CD4-positive, alpha-beta T cell (primary cell): ENCODE data around the gene LHFPL3. TPM values are rescaled to one million over a fixed set of nuclear protein-coding genes. Genes with fewer than 3 reads are reported as not detected.

ENCODE experiments used
- ATAC-seq: fragments of 200-7000 bp; cut with Tn5 transposase; one replicate; pipeline ENCODE4 v1.10.0; 2022; ENCODE audit warnings: mild to moderate bottlenecking; ENCODE audit not compliant: poor library complexity
- CTCF ChIA-PET: fragments of 350-600 bp; sonication (Branson Sonifier 250); formaldehyde crosslinking; loops from one replicate; lab custom pipeline; 2021; ENCODE audit warnings: antibody characterized with exemption, inconsistent platforms; lab: Charles Lee
- POLR2A ChIA-PET: fragments of 350-600 bp; sonication (Branson Sonifier 250); formaldehyde crosslinking; loops from one replicate; lab custom pipeline; 2021; ENCODE audit warnings: antibody characterized with exemption, inconsistent platforms; lab: Charles Lee
- DNase-seq, 14 experiments: peaks; one replicate each; pipeline ENCODE4 v3.0.0-alpha.2; 2013 to 2020; ENCODE audit warnings: mixed read lengths in 2 of 14
- H3K27ac ChIP-seq, 2 donors: one replicate each; pipeline versions ENCODE4 v1.5.1 to v1.7.0; 2013; ENCODE audit warnings: low read length in 2 of 2, low read depth in 1 of 2, mild to moderate bottlenecking in 1 of 2
- H3K27me3 ChIP-seq, 2 experiments: 1 replicate in 1 of 2; 2 replicates in 1 of 2; pipeline versions ENCODE4 v1.6.1 to v1.7.0; 2013; ENCODE audit warnings: low read length in 2 of 2, control low read depth in 1 of 2, mild to moderate bottlenecking in 1 of 2, moderate library complexity in 1 of 2; ENCODE audit not compliant: insufficient read depth in 2 of 2, control insufficient read depth in 1 of 2
- H3K36me3 ChIP-seq: one replicate; pipeline ENCODE4 v1.6.1; 2013; ENCODE audit warnings: low read length, control low read depth; ENCODE audit not compliant: insufficient read depth
- H3K4me1 ChIP-seq: one replicate; pipeline ENCODE4 v1.6.1; 2013; ENCODE audit warnings: low read length, control low read depth; ENCODE audit not compliant: insufficient read depth
- H3K4me3 ChIP-seq: one replicate; pipeline ENCODE4 v1.5.1; 2013; ENCODE audit warnings: mild to moderate bottlenecking, low read length, moderate library complexity
- H3K9me3 ChIP-seq, 2 experiments: 1 replicate in 1 of 2; 2 replicates in 1 of 2; pipeline versions ENCODE4 v1.6.1 to v1.7.0; 2013; ENCODE audit warnings: low read length in 2 of 2, mild to moderate bottlenecking in 2 of 2, control low read depth in 1 of 2, moderate library complexity in 1 of 2; ENCODE audit not compliant: control insufficient read depth in 1 of 2, insufficient read depth in 1 of 2
- H3K27ac Mint-ChIP-seq: one replicate; pipeline ENCODE4 v1.8.0; 2020; ENCODE audit warnings: mixed read lengths
- H3K27me3 Mint-ChIP-seq: one replicate; pipeline ENCODE4 v1.8.0; 2021; ENCODE audit warnings: mixed read lengths
- H3K36me3 Mint-ChIP-seq: one replicate; pipeline ENCODE4 v1.8.0; 2021; ENCODE audit warnings: low read depth, mixed read lengths
- H3K4me1 Mint-ChIP-seq: one replicate; pipeline ENCODE4 v1.8.0; 2021; ENCODE audit warnings: low read depth, mixed read lengths
- H3K4me3 Mint-ChIP-seq: one replicate; pipeline ENCODE4 v1.8.0; 2020; ENCODE audit warnings: mild to moderate bottlenecking, mixed read lengths
- H3K9me3 Mint-ChIP-seq: one replicate; pipeline ENCODE4 v1.8.0; 2020; ENCODE audit warnings: mixed read lengths
- CTCF ChIP-seq: fragments of 200-600 bp; IDR thresholded peaks from one replicate; pipeline ENCODE4 v1.8.0; 2022; ENCODE audit warnings: antibody characterized with exemption, mild to moderate bottlenecking
- intact Hi-C, 2 experiments: fragments of 100-400 bp; cut with DNase I in 1 of 2; cut with micrococcal nuclease in 1 of 2; formaldehyde crosslinking; loops; one replicate each; pipeline versions ENCODE4 v1.15.1 to v1.9.0; 2023 to 2025; cut with DNase I, micrococcal nuclease
- total RNA-seq, 174 experiments: library from RNA in 2 of 174; stranded (reverse) in 2 of 174; gene quantifications; one replicate each; pipeline ENCODE4 v1.2.3 and lab custom pipeline; 2021 to 2026

LHFPL3 gene
- total RNA-seq, 2 experiments from 2014 or later, result not detected

GRCh38 chr7:104294291-104294690 lies 34.1 kb upstream of the LHFPL3 start:
- no peaks in the 10 kb centered on the region for H3K4me1 ChIP-seq
- Mint-ChIP-seq H3K36me3 (no peaks in the 10 kb centered on the region), H3K27ac (no peak overlapping the region), H3K4me1 (no peaks in the 10 kb centered on the region), H3K9me3 (peaks cover 3% of the 10 kb centered on the region), H3K4me3 (no peak overlapping the region), H3K27me3 (peaks cover 41% of the 10 kb centered on the region)
- no peak overlapping the region for H3K27ac ChIP-seq
- H3K4me3 ChIP-seq, result no peak overlapping the region
- H3K27me3 ChIP-seq, result no peaks in the 10 kb centered on the region
- intact Hi-C loops, result no loop called here
- ChIA-PET POLR2A (no interaction called here), CTCF (no interaction called here)
- no peak for TF ChIP-seq CTCF
- no peaks in the 10 kb centered on the region for H3K36me3 ChIP-seq
- peaks cover 0 to 3% of the 10 kb centered on the region in 2 experiments for H3K9me3 ChIP-seq
- DNase-seq (no peak), ATAC-seq (no peak)

- H3K4me1 ChIP-seq, result no peaks in the 10 kb centered on the region
- no peak for ATAC-seq
- no peak overlapping the region for H3K4me3 ChIP-seq
- no peaks in the 10 kb centered on the region for H3K36me3 ChIP-seq
- Mint-ChIP-seq H3K27ac (no peak overlapping the region), H3K27me3 (peaks cover 36% of the 10 kb centered on the region), H3K4me1 (no peaks in the 10 kb centered on the region), H3K36me3 (no peaks in the 10 kb centered on the region), H3K9me3 (peaks cover 3% of the 10 kb centered on the region), H3K4me3 (no peak overlapping the region)
- POLR2A ChIA-PET, result no interaction called here
- no peak for TF ChIP-seq CTCF
- H3K27me3 ChIP-seq, result peaks cover 0 to 3% of the 10 kb centered on the region in 2 experiments
- no peak for DNase-seq
- CTCF ChIA-PET, result no interaction called here
- intact Hi-C loops, result no loop called here
- H3K27ac ChIP-seq, result no peak overlapping the region
- peaks cover 0 to 3% of the 10 kb centered on the region in 2 experiments for H3K9me3 ChIP-seq
Measured at GRCh38 chr7:104296266-104296665, 32.1 kb upstream of the LHFPL3 start.

GRCh38 chr7:104296900-104297299 lies 31.5 kb upstream of the LHFPL3 start:
- no peaks in the 10 kb centered on the region for H3K4me1 Mint-ChIP-seq
- CTCF ChIA-PET, result no interaction called here

More at GRCh38 chr7:104296900-104297299, 31.5 kb upstream of the LHFPL3 start:
- no peaks in the 10 kb centered on the region for H3K36me3 ChIP-seq
- H3K27me3 Mint-ChIP-seq, result peaks cover 40% of the 10 kb centered on the region
- H3K27me3 ChIP-seq, result peaks cover 0 to 4% of the 10 kb centered on the region in 2 experiments
- POLR2A ChIA-PET, result no interaction called here
- no peak overlapping the region for H3K4me3 ChIP-seq
- H3K9me3 Mint-ChIP-seq, result peaks cover 3% of the 10 kb centered on the region
- H3K36me3 Mint-ChIP-seq, result no peaks in the 10 kb centered on the region
- no peaks in the 10 kb centered on the region for H3K4me1 ChIP-seq
- ATAC-seq, result no peak
- peaks cover 0 to 3% of the 10 kb centered on the region in 2 experiments for H3K9me3 ChIP-seq
- H3K27ac ChIP-seq, result no peak overlapping the region
- DNase-seq, result no peak
- TF ChIP-seq CTCF, result no peak
- no peak overlapping the region for H3K4me3 Mint-ChIP-seq
- no peak overlapping the region for H3K27ac Mint-ChIP-seq
- intact Hi-C loops, result no loop called here
